Ishikawa (cell line): Measurements from ENCODE around the gene LGALS7B.

Source experiments
- CEBPB ChIP-seq: IDR thresholded peaks from 2 replicates; pipeline ENCODE4 v1.6.1; 2012
- CREB1 ChIP-seq: IDR thresholded peaks from 2 replicates; pipeline ENCODE4 v1.6.1; 2012; ENCODE audit warnings: low read depth
- EGR1 ChIP-seq: IDR thresholded peaks from 2 replicates; pipeline ENCODE4 v1.6.1; 2012
- EP300 ChIP-seq: IDR thresholded peaks from 2 replicates; pipeline ENCODE4 v1.6.1; 2012; ENCODE audit warnings: borderline replicate concordance
- FOXM1 ChIP-seq: IDR thresholded peaks from 2 replicates; pipeline ENCODE4 v1.6.1; 2012; ENCODE audit warnings: low read depth, borderline replicate concordance
- NFIC ChIP-seq: IDR thresholded peaks from 2 replicates; pipeline ENCODE4 v1.6.1; 2012
- RAD21 ChIP-seq: IDR thresholded peaks from 2 replicates; pipeline ENCODE4 v1.6.1; 2012; ENCODE audit warnings: low read depth
- TAF1 ChIP-seq: IDR thresholded peaks from 2 replicates; pipeline ENCODE4 v1.6.1; 2012; ENCODE audit warnings: low read depth, mild to moderate bottlenecking
- TCF12 ChIP-seq: IDR thresholded peaks from 2 replicates; pipeline ENCODE4 v1.6.1; 2012; ENCODE audit warnings: low read depth
- TEAD4 ChIP-seq: IDR thresholded peaks from 2 replicates; pipeline ENCODE4 v1.6.1; 2012
- YY1 ChIP-seq: IDR thresholded peaks from 2 replicates; pipeline ENCODE4 v1.6.1; 2012; ENCODE audit warnings: low read depth
- ZBTB7A ChIP-seq: IDR thresholded peaks from 2 replicates; pipeline ENCODE4 v1.6.1; 2012; ENCODE audit warnings: low read depth
- TF ChIP-seq, protein P1 (sequence below): IDR thresholded peaks from 2 replicates; pipeline ENCODE4 v1.6.1; 2012
- TF ChIP-seq, protein P2 (sequence below): IDR thresholded peaks from 2 replicates; pipeline ENCODE4 v1.6.1; 2012; ENCODE audit warnings: low read depth, mild to moderate bottlenecking
- TF ChIP-seq, protein P3 (sequence below): IDR thresholded peaks from 2 replicates; pipeline ENCODE4 v1.6.1; 2012

The LGALS7B gene

DNA sequence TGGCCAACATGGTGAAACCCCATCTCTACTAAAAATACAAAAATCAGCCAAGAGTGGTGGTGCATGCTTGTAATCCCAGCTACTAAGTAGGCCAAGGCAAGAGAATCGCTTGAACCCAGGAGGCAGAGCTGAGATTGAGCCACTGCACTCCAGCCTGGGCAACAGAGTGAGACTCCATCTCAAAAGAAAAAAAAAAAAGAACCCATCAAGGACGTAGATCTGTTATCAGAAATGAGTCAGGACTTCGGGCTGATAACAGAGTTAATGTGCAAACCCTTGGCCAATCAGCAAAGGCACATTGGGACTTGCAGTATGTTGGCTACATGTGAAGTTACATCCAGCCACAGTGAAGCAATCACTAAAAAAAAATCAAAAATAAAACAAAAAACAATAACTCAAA lies 4.8 kb upstream of the LGALS7B start:
- TF ChIP-seq, protein P1, sequence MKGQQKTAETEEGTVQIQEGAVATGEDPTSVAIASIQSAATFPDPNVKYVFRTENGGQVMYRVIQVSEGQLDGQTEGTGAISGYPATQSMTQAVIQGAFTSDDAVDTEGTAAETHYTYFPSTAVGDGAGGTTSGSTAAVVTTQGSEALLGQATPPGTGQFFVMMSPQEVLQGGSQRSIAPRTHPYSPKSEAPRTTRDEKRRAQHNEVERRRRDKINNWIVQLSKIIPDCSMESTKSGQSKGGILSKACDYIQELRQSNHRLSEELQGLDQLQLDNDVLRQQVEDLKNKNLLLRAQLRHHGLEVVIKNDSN = no peak
- TF ChIP-seq, protein P2, sequence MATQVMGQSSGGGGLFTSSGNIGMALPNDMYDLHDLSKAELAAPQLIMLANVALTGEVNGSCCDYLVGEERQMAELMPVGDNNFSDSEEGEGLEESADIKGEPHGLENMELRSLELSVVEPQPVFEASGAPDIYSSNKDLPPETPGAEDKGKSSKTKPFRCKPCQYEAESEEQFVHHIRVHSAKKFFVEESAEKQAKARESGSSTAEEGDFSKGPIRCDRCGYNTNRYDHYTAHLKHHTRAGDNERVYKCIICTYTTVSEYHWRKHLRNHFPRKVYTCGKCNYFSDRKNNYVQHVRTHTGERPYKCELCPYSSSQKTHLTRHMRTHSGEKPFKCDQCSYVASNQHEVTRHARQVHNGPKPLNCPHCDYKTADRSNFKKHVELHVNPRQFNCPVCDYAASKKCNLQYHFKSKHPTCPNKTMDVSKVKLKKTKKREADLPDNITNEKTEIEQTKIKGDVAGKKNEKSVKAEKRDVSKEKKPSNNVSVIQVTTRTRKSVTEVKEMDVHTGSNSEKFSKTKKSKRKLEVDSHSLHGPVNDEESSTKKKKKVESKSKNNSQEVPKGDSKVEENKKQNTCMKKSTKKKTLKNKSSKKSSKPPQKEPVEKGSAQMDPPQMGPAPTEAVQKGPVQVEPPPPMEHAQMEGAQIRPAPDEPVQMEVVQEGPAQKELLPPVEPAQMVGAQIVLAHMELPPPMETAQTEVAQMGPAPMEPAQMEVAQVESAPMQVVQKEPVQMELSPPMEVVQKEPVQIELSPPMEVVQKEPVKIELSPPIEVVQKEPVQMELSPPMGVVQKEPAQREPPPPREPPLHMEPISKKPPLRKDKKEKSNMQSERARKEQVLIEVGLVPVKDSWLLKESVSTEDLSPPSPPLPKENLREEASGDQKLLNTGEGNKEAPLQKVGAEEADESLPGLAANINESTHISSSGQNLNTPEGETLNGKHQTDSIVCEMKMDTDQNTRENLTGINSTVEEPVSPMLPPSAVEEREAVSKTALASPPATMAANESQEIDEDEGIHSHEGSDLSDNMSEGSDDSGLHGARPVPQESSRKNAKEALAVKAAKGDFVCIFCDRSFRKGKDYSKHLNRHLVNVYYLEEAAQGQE = no peak
- TF ChIP-seq TAF1 (no peak), NFIC (no peak), ZBTB7A (no peak), CREB1 (no peak), FOXM1 (no peak), CEBPB (no peak), EGR1 (no peak), TCF12 (no peak)
- TF ChIP-seq, protein P3, sequence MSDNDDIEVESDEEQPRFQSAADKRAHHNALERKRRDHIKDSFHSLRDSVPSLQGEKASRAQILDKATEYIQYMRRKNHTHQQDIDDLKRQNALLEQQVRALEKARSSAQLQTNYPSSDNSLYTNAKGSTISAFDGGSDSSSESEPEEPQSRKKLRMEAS = no peak

DNA sequence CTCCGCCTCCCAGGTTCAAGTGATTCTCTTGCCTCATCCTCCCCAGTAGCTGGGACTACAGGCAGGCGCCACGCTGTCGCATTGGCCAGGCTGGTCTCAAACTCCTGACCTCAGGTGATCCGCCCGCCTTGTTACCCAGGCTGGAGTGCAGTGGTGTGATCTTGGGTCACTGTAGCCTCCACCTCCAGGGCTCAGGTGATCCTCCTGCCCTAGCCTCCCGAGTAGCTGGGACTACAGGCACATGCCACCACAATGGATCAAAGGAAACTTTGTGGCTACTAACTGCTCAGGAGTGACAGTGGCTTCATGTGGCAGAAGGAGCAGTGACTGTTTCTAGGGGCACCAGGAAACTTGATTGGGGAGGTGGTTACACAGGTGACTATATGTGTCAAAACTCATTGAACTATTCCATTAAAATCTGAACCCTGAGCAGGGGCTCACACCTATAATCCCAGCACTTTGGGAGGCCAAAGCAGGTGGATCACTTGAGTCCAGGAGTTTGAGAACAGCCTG lies 3.8 kb upstream of the LGALS7B start:
- TF ChIP-seq TCF12 (no peak), YY1 (no peak), EP300 (no peak), NFIC (no peak), FOXM1 (no peak), ZBTB7A (no peak), TEAD4 (no peak), EGR1 (no peak), RAD21 (no peak), CREB1 (no peak)
- TF ChIP-seq, protein P3 = no peak
- TF ChIP-seq, protein P1 = no peak
- TF ChIP-seq, protein P2 = no peak

DNA sequence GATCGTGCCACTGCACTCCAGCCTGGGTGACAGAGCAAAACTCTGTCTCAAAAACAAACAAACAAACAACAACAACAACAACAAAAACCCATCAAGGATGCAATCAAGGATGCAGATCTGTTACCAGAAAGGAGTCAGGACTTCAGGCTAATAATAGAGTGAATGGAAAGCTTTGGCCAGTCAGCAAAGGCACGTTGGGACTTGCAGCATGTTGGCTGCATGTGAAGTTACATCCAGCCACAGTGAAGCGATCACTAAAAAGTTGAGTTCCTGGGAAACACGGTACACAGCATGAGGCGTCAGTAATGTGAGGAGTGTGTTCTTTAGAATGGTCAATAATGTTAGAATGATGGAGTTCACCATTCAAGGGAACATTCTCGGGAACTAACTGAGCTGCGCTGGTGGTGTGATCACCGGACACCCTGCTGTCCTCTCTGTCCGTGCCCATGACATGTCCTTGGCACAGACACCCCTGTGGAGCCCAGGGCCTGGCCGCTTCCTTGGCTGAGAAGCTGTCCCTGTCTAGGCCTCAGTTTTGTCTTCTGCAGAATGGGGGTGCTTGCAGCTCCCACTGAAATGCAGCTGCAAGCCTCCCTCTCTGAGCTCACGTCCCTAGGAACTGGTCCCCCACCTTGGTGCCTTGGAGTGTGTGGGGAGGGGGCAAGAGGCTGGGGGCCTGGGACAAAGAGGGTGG lies 2.3 kb upstream of the LGALS7B start:
- no peak for TF ChIP-seq ZBTB7A
- TF ChIP-seq TEAD4 = no peak
- TF ChIP-seq NFIC = no peak
- no peak for TF ChIP-seq YY1
- no peak for TF ChIP-seq TCF12
- TF ChIP-seq TAF1 = no peak
- no peak for TF ChIP-seq FOXM1
- no peak for TF ChIP-seq RAD21
- TF ChIP-seq, protein P2 = no peak
- TF ChIP-seq, protein P3 = no peak
- TF ChIP-seq, protein P1 = no peak
- TF ChIP-seq EP300 = no peak
